GM19238 (cell line): Measurements from ENCODE around the gene POFUT2.

Source experiments
- DNase-seq: peaks from one replicate; pipeline ENCODE4 v3.0.0; 2011; ENCODE audit warnings: low spot score; ENCODE audit not compliant: insufficient read length

POFUT2 gene

DNA sequence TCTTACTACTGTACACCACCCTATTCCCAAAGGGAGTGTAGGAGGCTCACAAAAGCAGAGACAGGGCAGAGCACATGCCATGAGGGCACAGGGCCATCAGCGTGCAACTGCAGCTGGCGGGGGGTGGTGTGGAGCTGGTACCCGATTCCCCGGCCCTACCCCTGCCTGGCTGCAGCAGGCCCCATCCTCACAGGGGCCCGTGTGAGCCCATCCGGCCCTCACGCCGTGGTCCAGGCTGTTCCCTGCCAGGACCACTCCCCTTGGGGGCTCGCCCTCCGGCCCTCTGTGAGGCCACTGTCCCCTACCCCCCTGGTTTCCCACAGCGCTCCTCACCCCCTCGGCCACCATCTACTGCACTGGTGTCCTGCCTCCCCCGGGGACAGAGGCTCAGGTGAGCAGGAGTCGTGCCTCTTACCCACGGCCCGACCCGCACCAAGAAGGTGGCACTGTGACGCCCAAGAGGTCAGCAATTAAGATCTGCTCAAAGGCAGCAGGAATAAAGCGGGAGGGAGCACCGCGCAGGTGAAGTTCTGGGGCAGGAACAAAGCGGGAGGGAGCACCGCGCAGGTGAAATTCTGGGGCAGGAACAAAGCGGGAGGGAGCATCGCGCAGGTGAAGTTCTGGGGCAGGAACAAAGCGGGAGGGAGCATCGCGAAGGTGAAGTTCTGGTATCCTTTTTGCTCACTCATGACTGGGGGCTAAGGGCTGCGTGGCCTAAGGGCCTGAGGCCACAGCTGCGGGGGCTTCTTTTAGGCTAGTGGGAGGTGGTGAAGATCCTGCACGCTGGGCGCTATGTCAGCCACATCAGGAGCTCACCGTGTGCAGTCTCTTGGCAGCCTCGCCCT is 3.9 kb downstream of the POFUT2 start:
- DNase-seq, result no peak

GRCh38 chr21:45283035-45283610 is 4.6 kb downstream of the POFUT2 start:
- no peak for DNase-seq

DNA sequence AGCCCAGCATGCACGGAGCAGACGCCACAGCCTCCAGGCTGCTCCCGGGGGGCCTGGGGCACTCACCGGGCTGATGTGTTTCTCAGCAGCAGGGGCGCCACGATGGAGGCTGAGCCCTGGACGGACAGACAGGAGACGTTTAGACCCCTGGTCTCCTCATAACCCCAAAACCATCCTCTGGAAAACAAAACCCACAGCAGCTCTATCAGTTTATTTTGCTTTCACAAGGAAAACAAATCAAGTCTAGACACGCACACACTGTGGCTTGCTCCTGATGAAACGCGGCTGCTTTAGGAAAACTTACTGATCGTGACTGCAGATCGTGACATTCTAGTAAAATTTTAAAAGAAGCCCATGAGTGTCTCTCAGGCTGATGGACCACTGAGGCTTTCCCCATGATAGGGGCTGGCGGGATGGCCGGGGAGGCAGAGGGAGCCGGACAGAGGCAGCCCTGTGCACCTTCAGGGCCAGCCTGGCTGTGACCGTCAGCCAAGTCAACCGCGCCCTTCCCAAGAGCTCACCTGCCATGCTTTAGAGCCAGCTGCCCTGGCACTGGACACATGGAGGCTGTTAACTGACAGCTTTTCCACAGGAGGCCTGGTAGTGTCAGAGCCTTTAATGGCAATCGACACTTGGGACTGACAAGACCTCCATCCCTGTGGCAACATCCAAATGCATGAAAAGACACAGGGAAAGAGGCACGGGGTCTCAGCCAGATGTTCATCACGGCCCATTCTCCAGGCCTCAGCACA is 5.2 kb downstream of the POFUT2 start:
- DNase-seq, result no peak

GRCh38 chr21:45281411-45282282 is 6.0 kb downstream of the POFUT2 start:
- DNase-seq, result no peak

DNA sequence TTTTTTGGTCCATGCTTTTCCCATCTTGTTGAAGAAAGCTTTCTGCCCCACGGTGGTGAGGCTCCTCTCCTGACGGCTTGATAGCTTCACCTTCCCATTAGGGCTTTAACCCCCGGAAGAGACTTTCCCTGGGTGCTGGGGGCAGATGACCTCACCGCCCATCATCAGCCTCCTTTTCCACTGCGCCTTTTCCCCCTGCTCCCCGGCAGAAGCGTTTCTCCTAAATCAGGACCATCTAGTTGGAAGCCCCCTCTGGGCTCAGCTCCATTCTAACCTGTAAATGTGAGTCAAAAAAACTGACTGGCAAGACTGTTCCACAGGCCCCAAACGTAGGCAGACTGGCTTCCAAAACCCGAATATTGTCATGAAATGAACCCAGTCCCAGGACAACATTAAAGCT is 6.7 kb downstream of the POFUT2 start:
- DNase-seq, result no peak

GRCh38 chr21:45280178-45280821 is 7.4 kb downstream of the POFUT2 start:
- DNase-seq, result no peak

DNA sequence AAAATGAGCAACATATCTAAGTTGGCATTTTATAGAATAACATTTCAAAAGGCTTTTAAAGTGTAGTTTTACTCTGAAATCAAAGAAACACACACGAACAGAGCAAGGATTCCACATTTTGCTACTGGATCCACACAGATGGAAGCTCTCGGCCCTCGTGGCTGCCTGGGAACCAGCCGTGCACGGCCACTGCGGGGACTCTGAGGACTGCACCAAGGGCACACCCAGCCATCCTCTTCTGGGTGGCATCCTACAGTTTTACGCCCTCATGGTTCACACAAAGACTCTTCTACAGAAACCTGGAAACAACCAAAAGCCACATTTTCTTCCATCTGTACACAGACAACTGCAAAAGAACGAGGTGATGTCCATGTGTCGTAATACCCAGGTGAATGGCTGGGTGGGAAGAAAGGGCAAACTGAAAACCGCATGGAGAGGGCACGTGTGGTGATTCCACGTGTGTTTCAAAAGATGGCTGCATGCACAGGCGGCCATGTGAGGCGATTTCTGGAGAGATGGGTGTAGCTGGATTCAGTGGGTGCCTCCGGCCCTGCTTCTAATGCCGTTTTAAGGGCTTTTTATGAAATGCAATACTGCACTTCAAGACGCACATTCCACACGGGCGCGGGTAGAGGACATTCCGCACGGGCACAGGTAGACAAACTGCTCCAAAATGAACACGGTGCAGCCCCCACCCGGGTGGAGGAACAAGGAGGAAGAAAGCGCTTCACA is 8.1 kb downstream of the POFUT2 start:
- no peak for DNase-seq

DNA sequence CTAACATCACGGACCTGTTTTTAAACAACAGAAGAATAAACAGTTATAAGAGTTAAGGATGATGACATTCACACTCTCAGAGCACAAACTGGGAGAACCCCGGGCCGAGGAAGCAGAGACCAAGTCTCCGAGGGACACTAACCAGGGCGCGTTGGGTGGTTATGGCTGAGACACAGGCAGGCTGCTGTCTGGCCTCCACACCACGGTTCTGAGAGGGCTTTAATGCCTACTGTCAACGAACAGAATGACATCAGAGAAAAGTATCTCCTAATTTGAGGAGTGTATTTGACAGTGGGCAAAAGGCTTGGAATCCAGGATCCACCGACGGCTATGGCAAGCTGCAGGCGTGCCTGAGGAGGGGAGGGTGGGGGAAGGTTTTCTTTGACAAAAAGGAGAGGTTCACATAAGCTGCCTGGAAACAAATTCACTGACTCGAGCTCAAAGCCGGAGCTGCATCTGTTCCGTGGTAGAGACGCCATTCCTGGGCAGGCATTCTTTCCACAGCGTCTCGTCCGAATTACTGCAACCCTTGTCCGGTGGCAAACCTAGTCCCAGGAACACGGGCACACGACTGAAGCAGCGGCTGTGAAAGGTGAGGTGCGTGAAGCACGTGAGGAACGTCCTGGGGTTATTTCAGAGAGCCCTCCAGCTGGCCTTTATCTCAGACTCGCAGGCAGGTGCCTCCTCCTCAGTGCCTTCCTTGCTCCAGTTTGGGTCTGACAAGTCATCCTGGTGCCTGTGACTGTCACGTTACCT is 9.4 kb downstream of the POFUT2 start:
- DNase-seq, result no peak

- DNase-seq, result no peak
These were observed 10.3 kb downstream of the POFUT2 start for GRCh38 chr21:45277101-45278045.

DNA sequence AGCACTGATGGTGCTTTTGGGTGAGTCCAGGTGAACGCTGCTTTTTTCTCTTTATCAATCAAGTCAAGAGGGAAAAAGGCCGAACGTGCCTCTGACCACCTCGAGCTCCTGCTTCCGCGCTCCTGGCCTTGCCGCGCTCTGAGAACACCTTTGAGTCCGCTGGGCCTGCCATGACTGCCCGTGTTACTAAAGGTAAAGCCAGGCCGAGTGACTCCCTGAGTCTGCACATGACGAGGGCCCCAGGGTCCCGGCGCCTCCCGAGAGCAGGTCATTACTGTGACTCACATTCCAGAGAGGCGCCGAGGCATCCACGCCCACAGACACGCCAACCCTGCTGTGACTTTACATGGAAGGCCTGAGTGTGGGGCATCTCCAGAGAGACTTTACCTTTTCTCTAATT is 11.1 kb downstream of the POFUT2 start:
- DNase-seq, result no peak

DNA sequence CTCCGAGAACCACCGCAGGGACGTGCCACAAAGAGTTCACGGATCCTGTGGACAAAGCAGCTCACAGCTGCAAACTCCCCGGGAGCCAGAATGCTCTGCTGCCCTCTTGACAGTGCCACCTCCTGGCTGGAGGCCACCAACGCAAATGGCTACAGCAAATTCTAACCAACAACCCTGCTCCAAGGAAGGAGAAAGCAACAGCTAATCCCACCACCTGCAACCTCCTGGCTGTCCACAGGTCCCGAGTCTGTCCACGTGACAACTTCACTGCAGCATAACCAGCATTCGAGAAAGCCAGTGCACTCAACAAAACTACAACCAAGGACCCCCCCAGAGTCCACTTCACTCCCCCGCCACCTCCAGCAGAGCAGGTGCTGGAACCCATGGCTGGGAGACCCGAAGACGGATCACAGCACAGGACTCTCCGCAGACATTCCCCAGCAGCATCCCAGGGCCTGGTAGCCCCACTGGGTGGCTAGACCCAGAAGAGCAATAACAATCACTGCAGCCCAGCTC is 17.3 kb downstream of the POFUT2 start:
- DNase-seq, result no peak

- no peak for DNase-seq
These were observed 17.8 kb downstream of the POFUT2 start for GRCh38 chr21:45269861-45270260.

DNA sequence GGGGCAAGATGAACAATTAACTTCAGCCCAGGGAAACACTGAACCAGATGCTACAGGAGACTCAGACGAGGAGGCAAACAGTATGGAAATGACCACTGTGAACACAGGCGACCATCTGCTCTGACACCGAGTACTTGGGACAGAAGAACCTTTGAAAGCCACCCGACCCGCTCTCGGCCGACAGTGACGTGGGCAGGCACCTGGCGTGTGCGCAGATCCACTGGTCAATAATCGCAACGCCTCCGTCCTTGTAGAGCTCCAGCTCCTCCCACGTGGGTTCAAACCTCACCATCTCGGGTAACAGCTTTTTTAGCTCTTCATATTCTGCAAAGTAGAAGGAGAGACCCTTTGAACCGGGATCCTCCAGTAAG is 20.3 kb downstream of the POFUT2 start:
- DNase-seq, result no peak

GRCh38 chr21:45266518-45267389 is 20.9 kb downstream of the POFUT2 start:
- DNase-seq, result no peak

- no peak for DNase-seq
These were observed 21.8 kb downstream of the POFUT2 start for GRCh38 chr21:45265721-45266517.

GRCh38 chr21:45264912-45265515 is 22.7 kb downstream of the POFUT2 start:
- DNase-seq, result no peak
